Activated effector memory CD4-positive, alpha-beta T cell treated with Interleukin-2 at 50 U/mL for 16 hours (primary cell): ENCODE measurements around the gene TTLL9.
"Not testable (repeated sequence)": the region's sequence is repeated elsewhere in the genome, so short reads cannot be mapped to it uniquely, and the experiment has no call there.

Experiments used
- DNase-seq: peaks from one replicate; pipeline ENCODE4 v3.0.0-alpha.2; 2020

The TTLL9 gene, protein sequence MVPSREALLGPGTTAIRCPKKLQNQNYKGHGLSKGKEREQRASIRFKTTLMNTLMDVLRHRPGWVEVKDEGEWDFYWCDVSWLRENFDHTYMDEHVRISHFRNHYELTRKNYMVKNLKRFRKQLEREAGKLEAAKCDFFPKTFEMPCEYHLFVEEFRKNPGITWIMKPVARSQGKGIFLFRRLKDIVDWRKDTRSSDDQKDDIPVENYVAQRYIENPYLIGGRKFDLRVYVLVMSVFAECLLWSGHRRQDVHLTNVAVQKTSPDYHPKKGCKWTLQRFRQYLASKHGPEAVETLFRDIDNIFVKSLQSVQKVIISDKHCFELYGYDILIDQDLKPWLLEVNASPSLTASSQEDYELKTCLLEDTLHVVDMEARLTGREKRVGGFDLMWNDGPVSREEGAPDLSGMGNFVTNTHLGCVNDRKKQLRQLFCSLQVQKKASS

GRCh38 chr20:31869942-31870725 lies at the start of gene TTLL9, which contains the start of gene DUSP15:
Gene TTLL9 (plus strand): TSS chr20:31870634. CDS start chr20:31871127, 493 bp downstream.
Gene DUSP15 (minus strand): TSS chr20:31870527. CDS start chr20:31870337, 190 bp downstream.
- no peak for DNase-seq

GRCh38 chr20:31821427-31821826 lies 49.0 kb upstream of the TTLL9 start:
- DNase-seq, result no peak

GRCh38 chr20:31822421-31823330 lies 47.8 kb upstream of the TTLL9 start:
- peak; percentile 58 for DNase-seq

DNA sequence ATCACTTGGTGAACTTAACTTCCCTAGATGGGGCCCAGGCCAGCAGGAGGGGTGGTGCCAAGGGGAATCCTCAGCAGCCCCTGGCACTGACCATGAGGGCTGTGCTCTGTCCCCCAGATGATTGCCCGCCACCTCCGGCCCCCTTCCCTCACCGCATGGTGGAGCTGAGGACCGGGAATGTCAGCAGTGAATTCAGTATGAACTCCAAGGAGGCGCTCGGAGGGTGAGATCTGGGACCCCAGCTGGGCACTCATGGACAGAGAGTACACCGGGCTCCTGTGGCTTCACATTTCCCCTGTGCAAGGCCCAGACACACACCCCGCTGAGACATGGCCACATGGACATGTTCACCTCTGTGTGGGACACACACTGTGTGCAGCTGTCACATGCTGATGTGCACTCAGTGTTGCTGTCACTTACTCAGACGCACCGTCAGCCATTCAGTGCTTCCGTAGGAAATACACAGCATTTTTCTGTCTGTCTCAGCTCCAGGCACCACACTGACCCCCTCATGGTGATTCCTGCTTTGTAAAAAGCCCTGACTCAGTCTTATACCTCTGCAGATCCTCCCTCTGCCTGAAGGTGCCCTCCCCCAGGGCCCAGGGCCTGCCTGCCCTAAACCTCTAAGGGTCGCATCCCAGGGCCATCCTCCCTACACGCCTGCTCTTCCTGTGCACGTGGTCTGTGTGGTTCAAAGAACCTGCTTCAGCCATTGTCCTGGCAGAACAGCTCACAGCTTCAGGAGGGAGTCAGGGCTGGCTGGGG lies 46.9 kb upstream of the TTLL9 start:
- no peak for DNase-seq

DNA sequence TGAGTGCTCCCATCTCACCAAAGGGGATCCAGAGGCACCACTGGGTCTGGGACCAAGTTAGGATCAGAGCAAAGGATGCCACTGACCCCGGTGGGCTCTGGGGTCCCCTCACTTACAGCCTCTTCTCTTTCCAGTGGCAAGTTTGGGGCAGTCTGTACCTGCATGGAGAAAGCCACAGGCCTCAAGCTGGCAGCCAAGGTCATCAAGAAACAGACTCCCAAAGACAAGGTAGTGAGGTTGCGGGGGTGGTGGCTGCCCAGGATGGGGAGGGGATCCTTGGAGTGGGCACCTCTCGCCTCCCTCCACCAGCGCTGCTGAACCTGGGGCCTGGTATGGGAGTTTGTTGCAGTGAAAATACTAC lies 46.3 kb upstream of the TTLL9 start:
- no peak for DNase-seq

DNA sequence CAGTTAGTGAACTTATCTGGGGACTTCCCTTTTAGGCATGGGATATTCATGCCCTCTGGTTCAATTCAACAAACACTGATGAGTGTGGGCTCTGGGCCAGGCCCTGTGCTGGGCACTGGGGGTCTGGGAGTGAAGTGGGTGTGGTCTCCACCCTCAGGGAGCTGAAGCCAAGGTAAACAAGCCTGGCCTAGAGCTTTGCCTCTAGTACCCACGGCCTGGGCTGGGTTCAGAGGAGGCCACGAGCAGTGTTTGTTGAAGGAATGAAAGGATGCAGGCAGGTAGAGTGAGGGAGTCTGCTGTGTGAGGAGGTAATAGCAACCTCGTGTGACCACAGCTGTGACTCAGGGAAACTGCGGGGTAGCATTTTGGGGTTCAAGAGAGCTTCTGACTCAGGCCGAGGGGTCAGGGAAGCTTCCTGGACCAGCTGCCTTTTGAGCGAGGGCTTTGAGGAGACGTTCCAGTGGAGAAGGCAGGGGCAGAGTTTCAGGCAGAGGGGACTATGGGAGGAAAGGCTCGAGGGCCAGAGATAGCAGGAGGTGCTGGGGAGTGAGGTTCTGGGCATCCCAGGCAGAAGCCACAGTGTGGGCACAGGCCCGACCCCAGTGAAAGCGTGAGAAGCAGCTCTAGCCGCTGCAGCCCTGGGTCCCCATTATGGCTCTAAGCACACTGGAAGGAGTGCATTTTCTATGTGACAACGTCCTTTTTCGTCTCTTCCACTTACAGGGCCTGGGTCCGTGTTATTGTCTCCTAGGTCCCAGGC lies 45.7 kb upstream of the TTLL9 start:
- DNase-seq, result no peak

DNA sequence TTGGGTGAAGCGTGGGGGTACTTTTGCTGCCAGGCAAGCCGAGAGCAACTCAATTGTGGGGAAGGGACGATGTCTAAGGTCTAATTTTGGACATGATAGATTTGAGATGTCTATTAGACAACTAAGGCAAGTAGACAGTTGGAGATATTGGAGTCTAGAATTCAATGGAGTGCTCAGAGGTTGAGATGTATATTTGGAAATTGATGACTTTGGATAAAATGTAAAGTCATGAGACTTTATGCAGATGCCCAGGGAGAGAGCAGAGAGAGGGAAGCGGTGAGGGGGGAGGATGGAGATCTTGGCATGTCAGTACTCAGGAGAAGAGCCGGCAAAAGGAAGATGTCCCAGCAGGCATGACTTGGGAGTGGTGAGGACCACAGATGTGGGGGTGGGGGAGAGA lies 44.4 kb upstream of the TTLL9 start:
- DNase-seq, result no peak

GRCh38 chr20:31827059-31827458 lies 43.4 kb upstream of the TTLL9 start:
- no peak for DNase-seq

DNA sequence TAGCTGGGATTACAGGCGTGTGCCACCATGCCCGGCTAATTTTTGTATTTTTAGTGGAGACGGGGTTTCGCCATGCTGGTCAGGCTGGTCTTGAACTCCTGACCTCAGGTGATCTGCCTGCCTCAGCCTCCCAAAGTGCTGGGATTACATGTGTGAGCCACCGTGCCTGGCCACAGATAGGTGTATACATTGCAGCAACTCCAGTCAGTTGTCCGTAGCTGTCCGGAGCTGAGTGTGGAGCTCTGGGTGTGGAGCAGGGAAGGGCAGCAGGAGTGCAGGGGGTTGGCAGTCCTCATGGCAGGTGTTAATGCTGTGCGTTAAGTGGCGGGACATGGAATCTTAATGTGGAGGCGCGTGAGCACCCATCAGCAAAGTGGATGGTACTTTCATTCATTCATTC lies 42.4 kb upstream of the TTLL9 start:
- DNase-seq, result not testable (repeated sequence)

DNA sequence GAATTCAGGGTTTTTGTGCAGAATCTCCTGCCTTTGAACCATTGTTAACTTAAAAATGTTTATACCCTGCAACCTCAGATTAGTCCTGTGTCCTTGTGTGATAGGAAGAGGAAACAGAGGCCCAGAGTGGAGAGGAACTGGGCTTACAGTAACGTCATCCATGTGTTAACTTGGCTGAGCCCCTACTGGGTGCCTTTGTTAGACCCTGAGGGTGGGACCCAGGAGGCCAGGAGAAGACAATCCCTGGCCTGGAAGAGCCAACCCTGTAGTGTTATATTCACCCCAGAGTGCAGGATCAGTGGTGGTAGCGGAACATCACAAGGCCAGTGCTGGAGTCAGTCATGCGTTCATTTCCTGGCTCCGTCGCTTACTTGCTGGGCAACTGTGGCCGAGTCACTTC lies 40.7 kb upstream of the TTLL9 start:
- DNase-seq, result no peak

GRCh38 chr20:31830406-31830981 lies 39.9 kb upstream of the TTLL9 start:
- no peak for DNase-seq

DNA sequence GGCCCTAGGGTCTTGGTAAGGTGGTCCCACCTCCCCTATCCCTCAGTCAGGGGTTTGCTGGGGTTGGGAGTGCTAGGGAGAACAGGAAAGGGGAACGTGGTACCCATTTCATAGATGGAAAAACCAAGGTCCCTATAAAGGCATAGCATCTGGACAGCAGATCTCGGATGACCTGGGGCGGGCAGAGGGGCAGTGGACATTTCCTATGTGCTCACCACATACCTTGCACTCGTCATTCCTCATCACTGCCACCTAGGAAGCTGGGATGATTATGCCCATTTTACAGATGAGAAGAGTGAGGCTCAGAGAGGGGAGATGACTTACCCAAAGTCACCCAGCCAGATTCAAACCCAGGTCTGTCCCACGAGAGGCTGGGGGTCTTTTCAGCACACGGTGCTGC lies 39.2 kb upstream of the TTLL9 start:
- no peak for DNase-seq

DNA sequence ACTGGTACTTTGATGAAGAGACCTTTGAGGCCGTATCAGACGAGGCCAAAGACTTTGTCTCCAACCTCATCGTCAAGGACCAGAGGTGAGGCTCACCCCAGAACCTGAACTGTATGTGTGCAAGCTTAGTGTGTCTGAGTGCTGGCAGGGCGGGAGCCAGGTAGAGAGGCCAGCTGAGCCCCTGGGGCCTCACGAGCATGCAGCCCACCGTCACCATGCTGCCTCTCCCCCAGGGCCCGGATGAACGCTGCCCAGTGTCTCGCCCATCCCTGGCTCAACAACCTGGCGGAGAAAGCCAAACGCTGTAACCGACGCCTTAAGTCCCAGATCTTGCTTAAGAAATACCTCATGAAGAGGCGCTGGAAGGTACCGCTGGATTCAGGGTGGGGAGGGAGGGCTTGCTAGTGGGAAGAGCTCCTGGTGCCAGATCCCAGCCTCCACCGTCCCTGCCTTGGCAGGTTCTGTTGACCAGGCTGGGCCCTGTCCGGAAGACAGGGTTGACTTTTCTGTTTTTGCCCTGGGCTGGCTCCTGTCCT lies 38.6 kb upstream of the TTLL9 start:
- no peak for DNase-seq

DNA sequence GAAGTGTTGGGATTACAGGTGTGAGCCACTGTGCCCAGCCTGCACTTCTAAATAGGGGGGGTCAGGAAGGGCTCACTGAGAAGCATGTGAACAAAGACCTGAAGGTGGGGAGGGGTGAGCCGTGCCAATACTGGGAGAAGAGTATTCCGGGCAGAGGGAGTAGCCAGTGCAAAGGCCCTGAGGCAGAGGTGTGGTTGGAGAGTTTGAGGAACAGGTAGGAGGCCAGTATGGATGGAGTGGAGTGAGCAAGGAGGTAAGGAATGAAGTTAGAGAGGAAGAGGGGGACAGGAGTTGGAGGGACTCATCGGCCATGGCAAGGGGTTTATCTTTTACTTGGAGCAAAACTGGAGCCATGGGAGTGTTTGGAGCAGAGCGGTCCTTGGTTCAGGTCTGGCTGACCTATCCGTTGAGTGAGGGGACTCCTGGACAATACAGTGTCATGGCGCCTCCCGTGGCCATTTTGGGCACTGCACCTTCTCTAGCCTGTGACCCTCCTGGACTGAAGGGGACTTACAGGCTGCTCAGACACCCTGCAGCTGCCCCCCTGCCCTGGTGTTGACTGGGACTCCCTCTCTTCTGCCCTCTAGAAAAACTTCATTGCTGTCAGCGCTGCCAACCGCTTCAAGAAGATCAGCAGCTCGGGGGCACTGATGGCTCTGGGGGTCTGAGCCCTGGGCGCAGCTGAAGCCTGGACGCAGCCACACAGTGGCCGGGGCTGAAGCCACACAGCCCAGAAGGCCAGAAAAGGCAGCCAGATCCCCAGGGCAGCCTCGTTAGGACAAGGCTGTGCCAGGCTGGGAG lies 37.1 kb upstream of the TTLL9 start:
- DNase-seq, result peak; percentile 36

DNA sequence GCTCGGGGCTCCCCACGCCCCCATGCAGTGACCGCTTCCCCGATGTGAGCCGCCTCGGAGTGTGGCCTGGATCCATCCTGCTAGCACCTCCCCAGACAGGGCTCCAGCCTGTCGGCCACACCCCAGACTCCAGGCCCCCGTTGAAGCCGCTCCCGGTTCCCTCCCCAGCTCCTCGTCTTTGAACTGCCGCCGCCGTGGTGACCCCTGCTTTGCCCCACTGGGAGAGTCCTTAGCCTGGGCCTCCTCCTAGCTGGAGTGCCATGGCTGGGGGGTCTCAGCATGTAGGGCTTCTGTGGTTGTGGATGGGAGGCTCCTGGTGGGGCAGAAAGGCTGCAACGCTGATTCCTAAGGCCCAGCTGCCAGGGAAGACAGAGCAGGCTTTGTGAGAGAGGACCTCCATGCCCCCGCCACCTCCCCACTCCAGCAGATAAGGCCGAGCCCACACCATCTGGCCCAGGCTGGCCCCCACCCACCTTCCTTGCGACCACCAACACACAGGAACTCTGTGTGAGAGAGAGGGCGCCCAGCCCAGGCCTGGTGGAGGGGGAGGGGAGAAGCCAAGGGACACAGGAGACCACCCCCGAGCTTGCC lies 36.4 kb upstream of the TTLL9 start:
- no peak for DNase-seq

GRCh38 chr20:31835554-31835953 lies 34.9 kb upstream of the TTLL9 start:
- no peak for DNase-seq

DNA sequence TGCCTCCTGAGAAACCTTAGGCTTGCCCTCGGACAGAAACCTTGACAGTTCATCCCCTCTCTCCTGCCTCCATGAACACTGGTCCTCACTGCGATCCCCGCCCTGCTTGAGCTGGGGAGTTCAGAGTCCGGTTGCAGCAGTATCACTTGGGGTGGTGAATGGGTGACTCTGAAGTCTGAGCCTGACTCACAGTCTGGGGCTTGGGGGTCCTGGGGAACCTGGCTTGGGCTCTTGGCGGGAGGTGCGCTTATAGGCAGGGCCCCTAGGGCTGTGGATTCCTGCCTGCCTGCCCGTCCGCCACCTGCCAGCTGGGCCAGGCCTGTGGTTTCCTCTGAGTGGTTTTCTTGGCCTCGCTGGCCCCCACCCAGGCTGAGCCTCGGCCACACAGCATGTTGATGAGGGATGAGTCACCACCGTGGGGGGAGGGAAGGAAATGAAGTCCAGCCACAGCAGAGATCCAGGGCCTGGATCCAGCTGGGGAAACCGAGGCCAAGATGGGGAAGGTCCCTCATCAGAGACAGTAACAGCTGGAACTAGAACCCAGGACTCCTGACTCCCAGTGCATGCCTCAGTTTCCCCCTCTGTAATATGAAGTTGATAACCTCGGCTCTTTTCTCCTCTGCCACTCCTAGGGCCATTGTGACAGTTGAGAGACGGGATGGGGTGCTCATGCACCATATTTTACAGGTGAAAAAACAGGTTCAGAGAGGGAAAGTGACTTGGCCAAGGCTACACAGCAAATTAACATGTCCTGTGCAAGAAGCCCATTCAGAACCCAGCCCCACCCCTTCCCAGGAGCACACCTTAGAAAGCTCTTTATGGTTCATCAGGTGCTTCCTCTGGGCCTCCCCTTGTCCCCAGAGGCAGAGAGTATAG lies 34.2 kb upstream of the TTLL9 start:
- DNase-seq, result no peak

DNA sequence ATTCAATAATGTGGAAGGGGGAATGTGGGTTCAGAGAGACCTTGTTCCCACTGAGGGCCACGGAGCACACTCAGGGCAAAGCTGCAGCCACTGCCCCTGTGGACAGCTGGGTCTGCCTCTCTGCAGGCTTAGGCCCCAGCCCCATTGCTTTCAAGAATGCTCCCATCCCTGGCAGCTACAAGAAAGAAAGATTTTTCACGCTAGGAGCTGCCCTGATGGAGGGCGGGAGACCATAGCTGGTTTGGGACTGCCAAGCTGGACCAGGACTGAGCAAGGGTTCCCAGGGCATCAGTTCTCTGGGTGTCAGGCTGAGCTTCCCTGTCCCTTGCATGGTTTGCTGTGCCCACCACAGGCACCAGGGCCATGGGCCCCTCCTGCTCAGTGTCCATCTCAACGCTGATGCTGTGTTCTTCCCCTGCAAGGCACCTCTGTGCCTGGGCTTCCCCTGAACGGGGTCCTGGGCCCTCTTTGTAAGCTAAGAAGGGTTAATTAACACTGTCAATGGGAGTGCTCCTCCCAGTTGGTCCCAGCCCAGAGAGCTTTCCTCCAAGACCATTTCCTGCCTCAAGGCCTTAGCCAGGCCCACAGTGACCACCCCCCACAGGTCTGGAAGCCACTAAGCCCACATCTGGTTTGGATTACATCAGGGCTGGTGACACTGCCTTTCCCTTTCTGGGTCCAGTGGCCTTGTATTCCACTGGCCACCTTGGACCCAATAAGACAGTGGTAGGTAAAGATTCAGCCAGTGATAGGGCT lies 33.4 kb upstream of the TTLL9 start:
- no peak for DNase-seq
